Measurements from ENCODE around the gene THRB.

THRB gene

GRCh38 chr3:24294150-24294549 lies 200.5 kb downstream of the THRB start:
- Histone ChIP-seq H3K4me3 (no peak overlapping the region), H3K27ac (no peak overlapping the region)
- TF ChIP-seq, protein P1, sequence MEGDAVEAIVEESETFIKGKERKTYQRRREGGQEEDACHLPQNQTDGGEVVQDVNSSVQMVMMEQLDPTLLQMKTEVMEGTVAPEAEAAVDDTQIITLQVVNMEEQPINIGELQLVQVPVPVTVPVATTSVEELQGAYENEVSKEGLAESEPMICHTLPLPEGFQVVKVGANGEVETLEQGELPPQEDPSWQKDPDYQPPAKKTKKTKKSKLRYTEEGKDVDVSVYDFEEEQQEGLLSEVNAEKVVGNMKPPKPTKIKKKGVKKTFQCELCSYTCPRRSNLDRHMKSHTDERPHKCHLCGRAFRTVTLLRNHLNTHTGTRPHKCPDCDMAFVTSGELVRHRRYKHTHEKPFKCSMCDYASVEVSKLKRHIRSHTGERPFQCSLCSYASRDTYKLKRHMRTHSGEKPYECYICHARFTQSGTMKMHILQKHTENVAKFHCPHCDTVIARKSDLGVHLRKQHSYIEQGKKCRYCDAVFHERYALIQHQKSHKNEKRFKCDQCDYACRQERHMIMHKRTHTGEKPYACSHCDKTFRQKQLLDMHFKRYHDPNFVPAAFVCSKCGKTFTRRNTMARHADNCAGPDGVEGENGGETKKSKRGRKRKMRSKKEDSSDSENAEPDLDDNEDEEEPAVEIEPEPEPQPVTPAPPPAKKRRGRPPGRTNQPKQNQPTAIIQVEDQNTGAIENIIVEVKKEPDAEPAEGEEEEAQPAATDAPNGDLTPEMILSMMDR (IDR thresholded peaks at IDR 0.05) = no peak
- DNase-seq (ENCODE audit: low spot score) = no peak

- no peak for DNase-seq (ENCODE audit: low spot score)
- Histone ChIP-seq H3K4me3 (no peak overlapping the region), H3K27ac (no peak overlapping the region)
- TF ChIP-seq, protein P1 (IDR thresholded peaks at IDR 0.05) = no peak
Observed at GRCh38 chr3:24291646-24292045, 203.0 kb downstream of the THRB start.

- no peak for DNase-seq (ENCODE audit: low spot score)
- TF ChIP-seq, protein P1 (IDR thresholded peaks at IDR 0.05) = no peak
- Histone ChIP-seq H3K27ac (peak overlapping the region; percentile 18 to 69), H3K4me3 (no peak overlapping the region)
Observed at GRCh38 chr3:24290596-24290995, 204.1 kb downstream of the THRB start.

- DNase-seq (ENCODE audit: low spot score) = no peak
- Histone ChIP-seq H3K4me3 (peak overlapping the region; percentile 22), H3K27ac (peak overlapping the region; percentile 54 to 69)
- TF ChIP-seq, protein P1 (IDR thresholded peaks at IDR 0.05) = no peak
Observed at GRCh38 chr3:24288496-24289236, 206.0 kb downstream of the THRB start.

GRCh38 chr3:24287755-24288450 lies 206.7 kb downstream of the THRB start:
- no peak for DNase-seq (ENCODE audit: low spot score)
- Histone ChIP-seq H3K27ac (peak overlapping the region; percentile 54 to 69), H3K4me3 (peak overlapping the region; percentile 22)
- TF ChIP-seq, protein P1 (IDR thresholded peaks at IDR 0.05) = no peak

DNA sequence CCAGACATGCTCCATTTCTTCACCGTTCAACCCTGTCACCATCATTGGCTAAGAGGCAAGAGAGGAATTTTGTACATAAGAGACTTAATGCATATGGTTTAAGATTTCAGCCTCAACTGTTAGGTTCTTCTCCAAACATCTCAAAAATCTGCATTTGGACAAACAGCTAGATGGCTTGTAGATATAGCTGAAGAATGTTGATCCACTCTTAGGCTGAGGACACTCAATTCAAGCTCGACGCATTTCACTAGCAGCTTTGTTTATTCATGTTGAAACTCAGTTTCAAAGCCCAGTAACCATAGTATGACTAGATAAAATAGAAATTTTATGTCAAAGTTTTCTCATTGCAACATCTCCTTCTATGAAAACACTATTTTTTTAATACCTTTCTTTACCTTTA lies 208.2 kb downstream of the THRB start:
- no peak overlapping the region for H3K27ac ChIP-seq
- no peak for DNase-seq (ENCODE audit: low spot score)
- TF ChIP-seq, protein P1 (IDR thresholded peaks at IDR 0.05) = no peak
- no peak overlapping the region for H3K4me3 ChIP-seq

GRCh38 chr3:24278543-24278942 lies 216.1 kb downstream of the THRB start:
- no peak overlapping the region for H3K4me3 ChIP-seq
- TF ChIP-seq, protein P1 (IDR thresholded peaks at IDR 0.05) = no peak
- DNase-seq (ENCODE audit: low spot score) = no peak
- no peak overlapping the region for H3K27ac ChIP-seq

All from coronary artery (tissue), 2 donors.